Neural progenitor cell (in vitro differentiated cells): ENCODE measurements around the gene LYPD6B.

Experiments
- CTCF ChIP-seq: fragments of 200-600 bp; sonication (generic); IDR thresholded peaks from 2 replicates; pipeline ENCODE4 v1.5.1; 2017; ENCODE audit warnings: antibody characterized with exemption, mild to moderate bottlenecking
- EZH2 ChIP-seq: fragments of 200-600 bp; sonication (generic); IDR thresholded peaks from 2 replicates; pipeline ENCODE4 v1.6.1; 2017; ENCODE audit warnings: antibody characterized with exemption, mild to moderate bottlenecking, moderate library complexity

- no peak for TF ChIP-seq CTCF
- TF ChIP-seq EZH2: no peak
Measured at GRCh38 chr2:149178612-149179011, 140.1 kb downstream of the LYPD6B start.
